ENCODE data around the gene SLC7A11.

SLC7A11 gene

GRCh38 chr4:138204507-138204906, 37.6 kb downstream of the SLC7A11 start:
- no peak for DNase-seq

DNA sequence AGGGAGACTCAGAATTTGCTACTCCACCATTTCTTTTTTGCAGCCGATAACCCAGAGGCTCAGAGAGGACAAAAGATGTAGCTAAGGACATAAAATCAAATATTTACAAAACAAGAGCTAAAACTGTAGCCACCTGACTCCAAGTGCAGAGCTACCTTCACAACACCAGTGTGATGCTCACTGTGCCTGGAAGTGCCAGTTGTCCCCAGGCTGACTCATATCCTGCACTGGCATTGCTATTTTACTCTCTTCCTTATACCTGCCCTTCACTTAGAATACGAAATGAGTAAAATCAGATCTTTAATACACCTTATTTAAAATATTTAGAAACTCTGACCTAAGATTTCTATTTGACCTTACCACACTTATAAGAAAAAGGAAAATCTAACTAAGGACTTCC, 39.5 kb downstream of the SLC7A11 start:
- no peak for DNase-seq

- no peak for DNase-seq
These were observed 41.9 kb downstream of the SLC7A11 start for GRCh38 chr4:138200236-138200590.

GRCh38 chr4:138199568-138200235, 42.4 kb downstream of the SLC7A11 start:
- no peak for DNase-seq

- DNase-seq = no peak
These were observed 46.0 kb downstream of the SLC7A11 start for GRCh38 chr4:138196153-138196552.

DNA sequence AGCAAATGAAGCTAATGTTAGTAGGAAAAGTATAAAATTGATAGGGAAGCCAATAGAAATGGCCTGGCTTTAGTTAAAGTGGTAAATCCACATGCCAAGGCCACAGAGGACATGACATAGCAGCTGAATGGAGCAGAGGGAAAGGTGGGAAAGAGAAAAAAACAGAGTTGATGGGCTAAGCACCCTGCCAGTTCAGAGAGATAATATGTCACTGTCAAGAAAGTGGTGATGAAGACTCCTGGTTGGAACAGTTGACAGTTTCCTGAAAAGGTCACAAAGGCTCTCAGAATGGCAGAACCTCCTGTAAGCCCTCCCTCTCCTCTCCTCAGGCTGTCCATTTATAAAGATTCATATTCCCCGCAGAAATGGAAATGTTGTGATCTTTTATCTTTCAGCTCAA, 48.2 kb downstream of the SLC7A11 start:
- no peak for DNase-seq

- DNase-seq = peak; percentile 55
These were observed 50.0 kb downstream of the SLC7A11 start for GRCh38 chr4:138192113-138192512.

DNA sequence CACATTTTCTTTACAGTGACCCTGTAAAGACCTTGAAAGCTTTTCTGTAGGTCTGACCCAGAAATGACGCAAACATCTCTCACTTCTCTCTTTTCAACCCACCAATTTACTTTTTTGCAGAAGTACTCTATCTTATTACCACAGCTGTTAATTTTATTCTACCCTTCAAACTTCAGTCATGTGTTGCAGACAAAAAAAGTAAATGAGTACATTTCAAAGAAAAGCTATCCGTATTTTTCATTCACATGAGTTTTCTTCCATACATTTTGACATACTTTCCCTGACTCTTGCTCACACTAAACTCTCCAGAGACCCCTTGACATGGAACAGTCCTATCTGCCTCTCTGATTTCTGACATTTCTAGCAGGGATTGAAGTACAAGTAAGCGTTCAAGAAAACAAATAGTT, 51.7 kb downstream of the SLC7A11 start:
- no peak for DNase-seq

GRCh38 chr4:138189206-138189605, 52.9 kb downstream of the SLC7A11 start:
- no peak for DNase-seq

GRCh38 chr4:138188406-138189084, 53.6 kb downstream of the SLC7A11 start:
- DNase-seq = peak; percentile 13

GRCh38 chr4:138185859-138186645, 56.1 kb downstream of the SLC7A11 start:
- DNase-seq = no peak

GRCh38 chr4:138184886-138185285, 57.3 kb downstream of the SLC7A11 start:
- peak; percentile 14 for DNase-seq

DNA sequence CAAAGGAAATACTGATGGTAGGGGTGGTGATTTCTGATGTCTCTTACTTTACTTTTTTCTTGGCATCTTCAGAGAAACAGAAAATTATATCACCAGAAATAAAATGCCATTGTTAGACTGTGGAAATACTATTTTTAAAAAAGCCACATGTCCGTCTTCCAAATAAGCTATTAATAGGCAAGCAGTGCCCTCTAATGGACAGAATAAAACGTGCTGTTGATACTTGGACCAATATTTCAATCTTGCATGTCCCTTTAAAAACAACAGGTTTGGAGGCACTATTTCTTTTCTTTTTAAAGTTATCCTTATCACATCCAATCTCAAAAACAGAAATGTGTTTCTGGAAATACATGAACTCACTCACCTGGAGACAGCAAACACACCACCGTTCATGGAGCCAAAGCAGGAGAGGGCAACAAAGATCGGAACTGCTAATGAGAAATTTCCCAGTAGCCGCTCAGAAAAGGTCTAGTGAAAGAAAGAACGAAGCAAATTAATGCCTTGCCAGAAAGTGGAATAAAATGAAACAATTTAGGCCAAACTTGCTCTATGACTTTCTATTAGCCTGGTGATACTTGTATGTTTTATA, 59.2 kb downstream of the SLC7A11 start:
- peak; percentile 60 for DNase-seq

DNA sequence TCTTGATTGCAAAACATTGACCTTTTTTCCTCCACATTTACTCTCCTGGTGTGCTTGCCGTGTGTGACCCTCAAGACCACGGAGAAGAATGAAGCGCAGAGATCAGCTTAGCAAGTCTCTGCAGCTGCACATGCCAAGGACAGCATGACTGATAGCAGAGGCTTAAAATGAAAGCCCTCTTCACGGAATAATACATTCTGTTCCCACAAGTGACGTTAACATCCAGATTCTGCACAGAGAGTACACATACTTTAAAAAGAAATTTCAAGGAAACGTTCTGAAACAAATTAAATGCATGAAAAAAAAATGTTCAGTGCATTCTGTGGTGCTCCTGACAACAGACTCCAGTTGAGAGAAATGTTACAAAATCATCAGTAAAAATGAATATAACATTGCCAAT, 60.9 kb downstream of the SLC7A11 start:
- DNase-seq = peak; percentile 23

GRCh38 chr4:138178566-138178965, 63.6 kb downstream of the SLC7A11 start:
- peak; percentile 28 for DNase-seq

DNA sequence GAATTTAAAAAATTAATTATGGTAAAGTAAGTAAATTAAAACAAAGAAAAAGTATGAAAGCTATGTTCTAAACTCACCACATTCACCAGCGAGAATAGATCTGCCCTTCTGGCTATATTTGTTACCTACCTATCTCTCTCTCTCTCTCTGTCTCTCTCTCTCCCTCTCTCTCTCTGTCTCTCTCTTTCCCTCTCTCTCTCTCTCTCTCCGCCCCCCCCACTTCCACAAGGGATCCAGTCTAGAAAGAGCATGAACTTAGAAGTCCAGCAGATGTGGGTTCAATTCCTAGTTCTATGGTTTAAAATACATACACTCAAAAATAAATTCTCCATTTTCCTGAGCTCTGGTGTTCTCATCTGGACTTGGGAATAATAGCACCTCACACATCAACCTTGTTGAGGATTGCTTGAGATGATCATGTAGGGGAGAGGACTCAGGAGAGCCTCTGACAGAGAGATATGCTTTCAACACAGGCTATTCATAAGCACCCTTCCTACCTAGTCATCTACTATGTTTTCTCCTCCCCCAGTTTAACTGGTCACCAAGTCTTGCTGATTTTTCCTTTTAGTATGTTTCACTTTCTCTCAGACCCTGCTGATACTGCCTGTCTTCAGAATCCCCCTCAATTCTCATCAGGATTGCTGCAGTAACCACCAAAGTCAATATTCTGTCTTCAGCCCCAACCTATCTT, 64.7 kb downstream of the SLC7A11 start:
- no peak for DNase-seq

- DNase-seq = peak; percentile 15
These were observed 67.0 kb downstream of the SLC7A11 start for GRCh38 chr4:138174981-138175794.

GRCh38 chr4:138164208-138164607, 77.9 kb downstream of the SLC7A11 start:
- DNase-seq = peak; percentile 10

DNA sequence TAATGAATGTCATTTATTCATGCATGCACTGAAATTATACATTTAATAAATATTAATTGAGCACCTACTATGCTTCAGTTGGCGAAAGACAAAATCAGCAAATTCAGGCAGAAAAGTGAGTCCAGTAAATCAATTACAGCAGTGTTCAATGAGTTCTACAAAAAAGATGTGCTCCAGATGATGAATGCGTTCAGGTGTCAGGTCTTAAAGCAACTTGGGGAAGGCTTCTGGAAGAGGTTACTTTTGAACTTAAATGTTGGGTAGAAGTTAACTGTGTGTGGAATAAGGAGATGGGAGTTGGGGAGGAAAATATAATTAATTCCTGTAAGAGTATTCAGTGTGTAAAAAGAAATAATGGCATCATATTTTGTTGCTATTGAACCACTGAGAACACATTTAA, 79.0 kb downstream of the SLC7A11 start:
- DNase-seq = no peak

- no peak for DNase-seq
These were observed 79.9 kb downstream of the SLC7A11 start for GRCh38 chr4:138162259-138162658.

GRCh38 chr4:138161351-138161750, 80.8 kb downstream of the SLC7A11 start:
- no peak for DNase-seq

DNA sequence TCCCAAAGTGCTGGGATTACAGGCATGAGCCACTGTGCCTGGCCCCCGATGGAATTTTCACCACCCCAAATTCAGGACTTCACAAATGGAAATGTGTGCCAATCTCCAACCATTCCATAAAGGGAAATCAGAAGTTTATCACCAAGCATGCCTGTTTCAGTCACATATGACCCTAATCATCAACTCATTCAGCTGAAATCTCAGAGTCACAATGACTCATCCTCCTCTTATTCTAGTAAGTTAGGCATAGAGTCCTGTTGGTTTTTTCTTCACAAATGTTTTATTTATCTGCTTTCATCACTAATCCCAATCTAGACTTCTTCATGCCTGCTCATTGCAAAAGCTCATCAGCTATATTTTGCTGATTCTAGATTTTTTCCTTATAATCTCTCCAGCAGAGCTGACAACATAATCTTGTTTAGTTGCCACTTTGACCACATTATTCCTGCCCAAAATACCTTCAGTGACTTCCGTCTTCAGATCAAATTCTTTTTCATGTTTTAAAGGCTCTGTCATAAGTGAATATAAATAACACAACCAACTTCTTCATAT, 83.3 kb downstream of the SLC7A11 start:
- DNase-seq = peak; percentile 92

Measured in fibroblast of skin of right quadriceps (primary cell).